SU-DHL-6 (cell line): ENCODE data around the gene CACNB4.
"Not testable (repeated sequence)": the region's sequence is repeated elsewhere in the genome, so short reads cannot be mapped to it uniquely, and the experiment has no call there.

Experiments used
- H2AFZ ChIP-seq: fragments of 200-600 bp; sonication (generic); 2 replicates; pipeline ENCODE4 v1.6.1; 2014; ENCODE audit warnings: low read depth, mild to moderate bottlenecking, moderate library complexity, mixed read lengths, antibody characterized with exemption, low read length; ENCODE audit not compliant: severe bottlenecking
- H3F3A ChIP-seq: fragments of 200-600 bp; shearing (Covaris generic); 2 replicates; pipeline ENCODE4 v1.6.0; 2016; ENCODE audit warnings: antibody characterized with exemption, mild to moderate bottlenecking; ENCODE audit not compliant: insufficient read depth
- H3K27ac ChIP-seq: fragments of 200-600 bp; sonication (generic); 2 replicates; pipeline ENCODE4 v1.5.1; 2016; ENCODE audit warnings: low read depth, mild to moderate bottlenecking, low read length, moderate library complexity, mixed read lengths
- H3K27me3 ChIP-seq: fragments of 200-600 bp; sonication (generic), shearing (Covaris generic); 2 replicates; pipeline ENCODE4 v1.6.0; 2014; ENCODE audit warnings: mild to moderate bottlenecking, low read length
- H3K36me3 ChIP-seq: fragments of 200-600 bp; sonication (generic); 2 replicates; pipeline ENCODE4 v1.6.1; 2014; ENCODE audit warnings: mild to moderate bottlenecking, low read length, mixed read lengths
- H3K4me2 ChIP-seq: fragments of 300-600, 200-600 bp; shearing (Covaris generic), sonication (generic); 2 replicates; pipeline ENCODE4 v1.6.0; 2014; ENCODE audit warnings: low read length, low read depth, mild to moderate bottlenecking; ENCODE audit not compliant: poor library complexity, severe bottlenecking
- H3K4me3 ChIP-seq: fragments of 200-600 bp; sonication (generic); 2 replicates; pipeline ENCODE4 v1.5.1; 2014; ENCODE audit warnings: antibody characterized with exemption, low read length, mild to moderate bottlenecking, mixed read lengths; ENCODE audit not compliant: insufficient read depth, poor library complexity, severe bottlenecking
- H3K79me2 ChIP-seq: fragments of 200-600 bp; sonication (generic); 2 replicates; pipeline ENCODE4 v1.6.1; 2014; ENCODE audit warnings: mild to moderate bottlenecking, low read length, moderate library complexity; ENCODE audit not compliant: insufficient read depth
- H3K9ac ChIP-seq: fragments of 200-600 bp; sonication (generic); 2 replicates; pipeline ENCODE4 v1.7.0; 2014; ENCODE audit warnings: mild to moderate bottlenecking, low read length
- H3K9me2 ChIP-seq: fragments of 200-600 bp; sonication (generic); replicated peaks from 2 replicates; pipeline ENCODE4 v1.6.1; 2014; ENCODE audit warnings: low read length; ENCODE audit not compliant: insufficient read depth
- H3K9me3 ChIP-seq: fragments of 200-600 bp; sonication (generic); 2 replicates; pipeline ENCODE4 v1.6.1; 2014; ENCODE audit warnings: low read length, mixed read lengths; ENCODE audit not compliant: insufficient read depth
- H4K20me1 ChIP-seq: fragments of 200-600 bp; sonication (generic); 2 replicates; pipeline ENCODE4 v1.6.1; 2014; ENCODE audit warnings: low read depth, mild to moderate bottlenecking, antibody characterized with exemption, low read length, moderate library complexity, mixed read lengths
- CTCF ChIP-seq: fragments of 200-600 bp; sonication (generic); IDR thresholded peaks from one replicate; pipeline ENCODE4 v1.5.1; 2017; ENCODE audit warnings: antibody characterized with exemption, mild to moderate bottlenecking, low read length, moderate library complexity; ENCODE audit not compliant: insufficient read depth, poor library complexity, severe bottlenecking
- EZH2phosphoT487 ChIP-seq: fragments of 200-600 bp; sonication (generic), shearing (Covaris generic); conservative IDR thresholded peaks from 2 replicates; pipeline ENCODE4 v1.6.1; 2018; ENCODE audit warnings: mild to moderate bottlenecking, antibody characterized with exemption, low read length, moderate library complexity, mixed read lengths

Gene CACNB4

DNA sequence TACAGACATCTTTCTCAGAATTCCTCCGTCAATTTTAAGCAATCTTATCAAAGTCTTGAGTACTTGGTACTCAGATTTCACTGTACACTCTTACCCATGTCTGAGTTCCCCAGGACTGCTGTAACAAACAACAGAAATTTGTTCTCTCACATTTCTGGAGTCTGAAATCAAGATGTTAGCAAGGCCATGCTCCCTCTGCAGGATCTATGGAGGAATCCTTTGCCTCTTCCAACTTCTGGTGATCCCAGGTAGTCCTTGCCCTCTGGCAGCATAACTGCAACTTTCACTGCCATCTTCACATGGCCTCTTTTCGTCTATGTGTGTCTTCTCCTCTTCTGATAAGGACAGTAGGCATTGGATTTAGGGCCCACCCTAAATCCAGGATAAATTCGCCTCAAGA, 17.1 kb upstream of the CACNB4 start:
- H2AFZ ChIP-seq, result no peak overlapping the region
- no peak overlapping the region for H3K9ac ChIP-seq
- H3K4me2 ChIP-seq, result no peak overlapping the region
- no peaks in the 10 kb centered on the region for H3K79me2 ChIP-seq
- no peaks in the 10 kb centered on the region for H3K9me3 ChIP-seq
- no peaks in the 10 kb centered on the region for H3K36me3 ChIP-seq
- H3K27me3 ChIP-seq, result no peaks in the 10 kb centered on the region
- H3K4me3 ChIP-seq, result no peak overlapping the region
- no peaks in the 10 kb centered on the region for H3K9me2 ChIP-seq
- H3F3A ChIP-seq, result no peaks in the 10 kb centered on the region
- H4K20me1 ChIP-seq, result no peaks in the 10 kb centered on the region
- no peak for TF ChIP-seq EZH2phosphoT487
- no peak overlapping the region for H3K27ac ChIP-seq

DNA sequence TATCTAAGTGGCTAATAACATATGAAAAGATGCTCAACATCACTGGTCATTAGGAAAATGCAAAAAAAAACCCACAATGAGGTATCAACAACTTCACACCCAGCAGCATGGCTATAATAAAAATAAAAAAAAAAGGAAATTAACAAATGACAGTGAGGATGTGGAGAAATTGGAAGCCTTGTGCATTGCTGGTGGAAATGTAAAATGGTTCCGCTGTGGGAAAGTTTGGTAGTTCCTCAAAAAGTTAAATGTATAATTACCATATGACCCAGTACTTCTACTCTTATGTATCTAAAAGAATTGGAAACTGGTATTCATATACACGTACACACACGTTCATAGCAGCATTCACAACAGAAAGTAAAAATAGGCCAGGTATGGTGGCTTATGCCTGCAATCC, 15.5 kb upstream of the CACNB4 start:
- no peak overlapping the region for H3K9ac ChIP-seq
- no peaks in the 10 kb centered on the region for H3K79me2 ChIP-seq
- no peak overlapping the region for H2AFZ ChIP-seq
- H3K4me3 ChIP-seq, result no peak overlapping the region
- no peak overlapping the region for H3K27ac ChIP-seq
- no peak for TF ChIP-seq CTCF
- TF ChIP-seq EZH2phosphoT487, result no peak
- no peaks in the 10 kb centered on the region for H3K9me3 ChIP-seq
- H4K20me1 ChIP-seq, result no peaks in the 10 kb centered on the region
- H3K36me3 ChIP-seq, result no peaks in the 10 kb centered on the region
- H3K4me2 ChIP-seq, result no peak overlapping the region
- no peaks in the 10 kb centered on the region for H3F3A ChIP-seq
- H3K27me3 ChIP-seq, result no peaks in the 10 kb centered on the region
- H3K9me2 ChIP-seq, result no peaks in the 10 kb centered on the region

DNA sequence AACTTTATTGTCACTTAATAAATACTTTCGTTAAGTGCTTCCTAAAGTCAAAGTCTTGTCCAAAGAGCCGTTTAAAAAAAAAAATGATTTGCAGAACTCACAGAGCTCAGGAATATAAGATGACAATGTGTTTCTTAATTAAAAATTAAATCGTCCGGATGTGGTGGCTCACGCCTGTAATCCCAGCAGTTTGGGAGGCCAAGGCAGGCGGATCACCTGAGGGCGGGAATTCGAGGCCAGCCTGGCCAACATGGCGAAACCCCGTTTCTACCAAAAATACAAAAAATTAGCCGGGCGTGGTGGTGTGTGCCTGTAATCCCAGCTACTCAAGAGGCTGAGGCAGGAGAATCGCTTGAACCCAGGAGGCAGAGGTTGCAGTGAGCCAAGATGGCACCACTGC, 8.3 kb upstream of the CACNB4 start:
- not testable (repeated sequence) for H4K20me1 ChIP-seq, H2AFZ ChIP-seq, H3K27ac ChIP-seq

DNA sequence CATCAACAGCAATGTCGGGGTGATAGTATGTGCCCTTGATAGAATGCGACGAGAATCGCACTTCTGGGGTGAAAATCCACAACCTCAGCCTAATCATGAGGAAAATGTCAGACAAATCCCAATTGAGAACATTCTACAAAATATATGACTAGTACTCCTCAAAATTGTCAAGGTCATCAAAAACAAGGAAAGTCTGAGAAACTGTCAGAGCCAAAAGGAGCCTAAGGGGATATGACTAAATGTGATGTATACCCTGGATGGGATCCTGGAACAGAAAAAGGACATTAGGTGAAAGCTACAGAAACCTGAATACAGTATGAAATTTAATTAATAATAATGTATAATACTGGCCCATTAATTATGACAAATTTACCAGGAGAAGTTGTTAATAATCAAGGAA, 7.6 kb upstream of the CACNB4 start:
- no peak for TF ChIP-seq EZH2phosphoT487
- TF ChIP-seq CTCF, result no peak
- Histone ChIP-seq H3K27ac (no peak overlapping the region), H2AFZ (no peak overlapping the region), H3K4me2 (no peak overlapping the region), H4K20me1 (no peaks in the 10 kb centered on the region), H3K9ac (no peak overlapping the region), H3K27me3 (no peaks in the 10 kb centered on the region), H3K4me3 (no peak overlapping the region), H3K9me2 (no peaks in the 10 kb centered on the region), H3K36me3 (no peaks in the 10 kb centered on the region), H3K79me2 (no peaks in the 10 kb centered on the region), H3K9me3 (no peaks in the 10 kb centered on the region), H3F3A (no peaks in the 10 kb centered on the region)

More for the DNA sequence above, 8.3 kb upstream of the CACNB4 start:
- not testable (repeated sequence) for H3F3A ChIP-seq, H3K4me2 ChIP-seq, H3K27me3 ChIP-seq, H3K9me3 ChIP-seq, H3K4me3 ChIP-seq, H3K9me2 ChIP-seq, H3K9ac ChIP-seq, H3K36me3 ChIP-seq, H3K79me2 ChIP-seq
